ENCODE results near the gene GALNT15.

DNA sequence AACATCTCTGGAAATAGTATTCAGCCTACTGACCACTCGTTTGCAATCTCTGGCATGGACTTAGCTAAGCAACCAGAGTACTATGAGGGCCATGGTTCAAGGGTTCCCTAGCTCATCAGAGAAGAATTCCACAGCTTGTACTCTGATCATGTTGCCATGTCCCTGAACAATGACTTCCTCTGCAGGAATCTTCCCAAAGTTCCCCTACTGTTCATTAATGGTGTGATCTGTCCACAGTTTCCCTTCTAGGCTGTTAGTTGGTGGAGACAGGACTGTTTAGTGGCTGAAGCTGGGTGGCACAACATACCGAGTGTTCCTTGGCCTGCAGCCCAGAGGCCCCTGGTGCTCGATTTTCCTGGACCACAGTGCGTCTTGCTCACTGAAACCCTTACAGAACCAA, 44.4 kb upstream of the GALNT15 start:
- TF ChIP-seq, protein P1, sequence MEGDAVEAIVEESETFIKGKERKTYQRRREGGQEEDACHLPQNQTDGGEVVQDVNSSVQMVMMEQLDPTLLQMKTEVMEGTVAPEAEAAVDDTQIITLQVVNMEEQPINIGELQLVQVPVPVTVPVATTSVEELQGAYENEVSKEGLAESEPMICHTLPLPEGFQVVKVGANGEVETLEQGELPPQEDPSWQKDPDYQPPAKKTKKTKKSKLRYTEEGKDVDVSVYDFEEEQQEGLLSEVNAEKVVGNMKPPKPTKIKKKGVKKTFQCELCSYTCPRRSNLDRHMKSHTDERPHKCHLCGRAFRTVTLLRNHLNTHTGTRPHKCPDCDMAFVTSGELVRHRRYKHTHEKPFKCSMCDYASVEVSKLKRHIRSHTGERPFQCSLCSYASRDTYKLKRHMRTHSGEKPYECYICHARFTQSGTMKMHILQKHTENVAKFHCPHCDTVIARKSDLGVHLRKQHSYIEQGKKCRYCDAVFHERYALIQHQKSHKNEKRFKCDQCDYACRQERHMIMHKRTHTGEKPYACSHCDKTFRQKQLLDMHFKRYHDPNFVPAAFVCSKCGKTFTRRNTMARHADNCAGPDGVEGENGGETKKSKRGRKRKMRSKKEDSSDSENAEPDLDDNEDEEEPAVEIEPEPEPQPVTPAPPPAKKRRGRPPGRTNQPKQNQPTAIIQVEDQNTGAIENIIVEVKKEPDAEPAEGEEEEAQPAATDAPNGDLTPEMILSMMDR (IDR thresholded peaks at IDR 0.05): no peak
- TF ChIP-seq POLR2A (IDR thresholded peaks at IDR 0.05) (no peak), POLR2AphosphoS5 (IDR thresholded peaks at IDR 0.05) (no peak)
